K562 (cell line): ENCODE data around the gene VWC2.

Experiments used
- POLR2A ChIP-seq: fragments of 450-650 bp; conservative IDR thresholded peaks from 2 replicates; pipeline ENCODE4 v1.6.1; 2016
- POLR2AphosphoS5 ChIP-seq: IDR thresholded peaks from 2 replicates; pipeline ENCODE4 v1.6.1; 2011; ENCODE audit warnings: mild to moderate bottlenecking, low read depth, low read length, moderate library complexity; ENCODE audit not compliant: control insufficient read depth, insufficient read depth
- TAF1 ChIP-seq: IDR thresholded peaks from 2 replicates; pipeline ENCODE4 v1.6.1; 2011; ENCODE audit warnings: mild to moderate bottlenecking, low read length, moderate library complexity; ENCODE audit not compliant: insufficient read depth, control insufficient read depth, severe bottlenecking; ENCODE audit errors: extremely low read depth

GRCh38 chr7:49797987-49798660 lies 24.7 kb downstream of the VWC2 start:
- TF ChIP-seq POLR2AphosphoS5: no peak
- no peak for TF ChIP-seq POLR2A
- TF ChIP-seq TAF1: no peak
